Measurements from ENCODE around the gene PTPN23.
"Not testable (repeated sequence)": the region's sequence is repeated elsewhere in the genome, so short reads cannot be mapped to it uniquely, and the experiment has no call there.

PTPN23 gene

DNA sequence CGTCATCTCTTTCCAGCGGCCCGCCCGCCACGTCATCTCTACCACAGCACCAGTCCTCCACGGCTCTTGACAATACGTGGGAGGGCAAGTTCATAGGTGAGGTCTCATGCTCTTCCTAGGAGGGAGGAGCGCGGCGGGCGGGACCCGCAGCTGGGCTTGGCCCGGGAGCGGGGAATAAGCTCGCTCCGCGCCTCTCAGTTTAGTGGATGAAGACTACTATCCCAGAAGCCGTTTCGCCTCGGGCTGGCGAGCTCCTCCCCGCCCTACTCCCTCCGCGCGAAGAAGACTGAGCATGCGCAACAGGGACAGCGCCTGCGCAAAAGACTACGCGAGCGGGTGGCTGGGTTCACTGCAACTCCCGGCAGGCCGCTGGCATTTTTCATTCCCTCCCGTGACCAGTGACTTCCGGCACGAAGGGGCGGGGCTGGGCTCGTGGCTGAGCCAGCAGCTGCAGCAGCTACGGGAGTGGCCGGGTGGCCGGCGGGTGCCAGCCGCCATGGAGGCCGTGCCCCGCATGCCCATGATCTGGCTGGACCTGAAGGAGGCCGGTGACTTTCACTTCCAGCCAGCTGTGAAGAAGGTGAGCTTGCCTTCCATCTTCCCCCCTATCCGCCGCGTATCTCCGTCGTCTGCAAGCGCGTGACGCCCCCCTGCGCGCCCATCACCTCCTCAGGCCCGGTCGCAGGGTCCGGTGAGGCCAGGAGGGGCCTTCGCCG is at the start of gene PTPN23:
Gene PTPN23 (plus strand): TSS at position 421 of the 716 bp plus-strand sequence. CDS start 76 bp downstream, at position 497.
- peak; percentile 100 for DNase-seq

DNA sequence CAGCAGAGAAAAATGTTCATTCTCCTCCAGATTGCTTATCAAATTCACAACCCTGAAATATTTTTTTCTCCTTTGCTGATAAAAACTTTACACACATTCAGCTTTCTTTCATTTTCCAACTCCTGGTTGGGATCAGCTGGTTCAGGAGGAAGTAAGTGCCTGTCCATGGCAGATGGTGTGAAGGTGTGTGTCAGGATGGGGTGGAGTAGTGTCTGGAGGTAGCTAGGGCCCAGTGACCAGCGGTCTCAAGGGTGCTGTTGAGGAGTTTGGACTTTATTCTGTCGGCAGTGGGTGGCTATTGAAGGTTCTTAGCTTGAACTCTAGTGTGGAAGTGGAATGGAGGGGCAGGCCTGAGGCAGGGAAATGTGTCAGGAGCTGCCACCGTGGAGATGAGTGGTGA is 46.9 kb upstream of the PTPN23 start:
- no peak for DNase-seq

GRCh38 chr3:47337656-47338055 is 43.2 kb upstream of the PTPN23 start:
- no peak for DNase-seq

DNA sequence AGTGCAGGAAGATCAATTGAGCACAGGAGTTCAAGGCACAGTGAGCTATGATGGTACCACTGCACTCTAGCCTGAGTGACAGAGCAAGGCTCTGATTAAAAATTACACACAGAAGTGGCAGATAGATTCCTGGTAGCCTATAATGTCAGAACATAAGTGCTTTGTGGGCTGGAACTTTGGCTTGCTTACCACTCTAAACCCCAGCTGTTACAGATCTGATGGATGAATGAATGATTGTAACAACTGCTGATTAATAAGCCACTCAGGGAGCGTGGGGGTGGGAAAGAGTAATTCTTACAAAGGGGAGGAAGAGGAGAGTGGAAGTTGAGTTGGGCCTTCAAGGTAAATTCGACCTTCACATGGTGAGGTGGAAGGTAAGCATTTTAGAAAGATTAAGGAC is 40.9 kb upstream of the PTPN23 start:
- no peak for DNase-seq

GRCh38 chr3:47340866-47341265 is 40.0 kb upstream of the PTPN23 start:
- DNase-seq, result no peak

DNA sequence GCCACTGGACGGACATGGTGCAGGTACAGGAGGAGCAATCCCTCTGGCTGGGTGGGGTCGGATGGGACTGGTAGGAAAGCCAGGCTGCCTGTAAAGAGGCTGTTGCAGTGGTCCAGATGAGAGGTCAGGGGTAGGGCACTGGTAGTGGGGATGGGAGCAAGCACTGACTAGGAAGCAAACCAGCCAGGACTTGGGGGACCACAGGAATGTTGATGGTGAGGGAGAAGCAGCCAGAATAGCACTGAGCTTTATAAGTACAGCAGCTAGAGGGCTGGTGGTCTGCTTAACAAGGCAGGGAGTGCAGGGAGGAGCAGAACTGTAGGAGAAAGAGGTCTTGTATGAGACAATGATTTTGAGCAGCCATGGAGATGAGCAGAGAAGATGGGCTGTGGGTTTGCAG is 38.7 kb upstream of the PTPN23 start:
- peak; percentile 49 for DNase-seq

DNA sequence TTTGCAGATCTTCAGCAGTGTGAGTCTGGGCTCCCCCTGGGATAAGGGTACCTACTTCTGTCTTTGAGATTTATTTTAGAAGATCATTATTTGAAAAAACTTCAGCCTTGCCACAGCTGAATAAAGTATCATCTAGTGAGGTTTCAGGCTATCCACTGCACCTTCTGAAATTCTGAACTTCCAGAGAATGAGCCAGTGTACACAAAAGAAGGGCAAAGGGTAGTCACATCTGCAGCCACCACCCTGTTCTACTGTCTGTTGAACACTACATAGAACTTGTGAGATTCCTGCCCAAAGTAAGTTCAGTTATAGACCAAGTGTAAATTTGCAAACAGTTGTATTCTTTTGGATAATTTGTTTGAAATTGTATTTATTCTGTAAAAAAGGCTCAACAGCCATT is 38.0 kb upstream of the PTPN23 start:
- DNase-seq, result no peak

DNA sequence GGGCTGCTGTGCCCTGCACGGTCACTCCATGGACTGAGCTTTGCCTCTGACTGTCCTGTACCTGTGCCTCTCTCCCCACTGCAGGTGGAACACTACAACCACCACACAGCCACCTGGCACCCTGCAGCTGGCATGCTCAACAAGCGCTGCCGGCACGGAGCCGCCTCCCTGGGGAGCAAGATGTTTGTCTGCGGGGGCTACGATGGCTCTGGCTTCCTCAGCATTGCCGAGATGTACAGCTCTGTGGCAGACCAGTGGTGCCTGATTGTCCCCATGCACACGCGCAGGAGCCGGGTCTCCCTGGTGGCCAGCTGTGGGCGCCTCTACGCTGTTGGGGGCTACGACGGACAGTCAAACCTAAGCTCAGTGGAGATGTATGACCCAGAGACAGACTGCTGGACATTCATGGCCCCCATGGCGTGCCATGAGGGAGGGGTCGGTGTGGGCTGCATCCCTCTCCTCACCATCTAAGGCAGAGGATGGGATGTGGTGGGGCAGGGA is 37.3 kb upstream of the PTPN23 start:
- DNase-seq, result no peak

DNA sequence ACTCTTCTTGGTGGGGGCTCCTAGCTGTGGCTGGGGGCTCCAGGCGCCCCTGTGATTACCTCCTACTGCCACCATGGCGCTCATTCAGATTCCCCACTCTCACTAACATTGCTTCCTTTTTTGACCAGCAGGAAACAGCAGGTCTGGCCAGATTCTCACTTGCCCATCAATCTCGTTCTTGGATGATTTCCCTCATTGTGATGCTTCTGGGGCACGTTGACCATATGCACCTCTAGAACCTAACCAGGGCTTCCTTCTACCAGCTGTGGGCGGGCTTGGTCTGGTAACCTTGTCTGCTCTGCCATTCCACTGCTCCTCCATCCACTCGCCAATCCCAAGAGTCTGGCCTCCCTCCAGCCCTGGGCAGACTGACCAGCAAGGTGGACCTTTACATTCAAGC is 35.9 kb upstream of the PTPN23 start:
- no peak for DNase-seq

DNA sequence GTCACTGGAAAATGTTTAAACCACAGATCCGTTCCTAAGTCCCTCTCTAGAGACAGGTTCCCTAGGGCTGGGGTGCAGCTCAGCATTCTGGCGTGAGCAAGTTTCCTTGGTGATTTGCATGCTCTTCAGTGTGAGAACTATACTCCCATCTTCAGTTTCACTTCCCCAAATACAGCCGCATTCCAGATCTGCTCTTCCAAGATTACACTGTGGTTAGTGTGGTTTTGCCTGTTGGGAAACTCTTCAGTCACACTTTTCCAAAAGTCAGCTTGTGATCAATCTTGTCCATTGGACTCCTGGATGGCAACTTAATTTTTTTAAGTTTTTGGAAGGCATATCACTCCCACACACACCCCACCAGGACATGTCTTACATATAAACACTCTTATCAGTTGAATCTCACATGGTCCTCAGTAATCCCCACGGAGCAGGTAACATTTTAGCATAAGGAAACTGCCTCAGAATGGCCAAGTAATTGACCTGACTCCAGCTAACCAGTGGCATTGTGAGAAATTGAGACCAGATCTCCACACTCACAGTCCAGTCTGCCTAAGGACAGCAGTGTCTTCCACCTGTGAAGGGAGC is 33.5 kb upstream of the PTPN23 start:
- DNase-seq, result no peak

- DNase-seq, result no peak
These were observed 32.2 kb upstream of the PTPN23 start for GRCh38 chr3:47348411-47349154.

DNA sequence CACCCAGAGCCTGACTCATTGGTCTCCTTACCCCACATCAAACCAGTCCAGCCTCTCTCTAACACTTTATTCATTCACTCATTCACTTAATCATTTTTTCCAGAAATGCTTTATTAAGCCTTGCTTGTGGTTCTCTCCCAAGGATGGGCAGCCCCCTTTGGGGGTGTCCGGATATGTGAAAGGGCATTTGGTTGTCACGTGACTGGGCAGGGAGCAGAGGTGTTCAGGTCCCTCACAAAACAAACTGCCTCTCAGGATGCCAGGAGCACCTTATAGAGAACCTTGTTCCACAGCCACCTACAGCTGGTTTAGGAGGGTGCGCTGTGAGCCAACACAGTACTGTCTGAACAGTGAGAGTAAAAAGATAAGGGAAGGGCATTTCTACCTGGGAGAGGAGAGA is 25.8 kb upstream of the PTPN23 start:
- no peak for DNase-seq

DNA sequence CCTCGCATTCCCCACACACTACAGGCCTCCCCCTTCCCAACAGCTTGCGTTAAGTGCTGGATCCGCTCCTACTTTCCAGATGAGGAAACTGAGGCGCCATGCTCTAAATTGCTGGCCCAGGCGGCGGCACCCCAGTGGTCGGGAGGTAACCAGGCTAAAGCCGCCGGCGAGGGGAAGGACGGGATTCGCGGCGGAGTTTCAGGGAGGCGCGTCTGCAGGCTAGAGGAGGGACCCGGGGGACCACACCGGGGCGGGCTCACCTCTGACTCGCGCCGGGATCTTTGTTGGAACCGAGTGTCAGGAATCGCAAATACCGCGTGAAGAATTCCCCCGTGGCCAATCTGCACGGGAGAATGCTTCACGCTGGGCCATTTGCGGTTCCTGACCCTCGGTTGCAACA is 24.6 kb upstream of the PTPN23 start:
- no peak for DNase-seq

DNA sequence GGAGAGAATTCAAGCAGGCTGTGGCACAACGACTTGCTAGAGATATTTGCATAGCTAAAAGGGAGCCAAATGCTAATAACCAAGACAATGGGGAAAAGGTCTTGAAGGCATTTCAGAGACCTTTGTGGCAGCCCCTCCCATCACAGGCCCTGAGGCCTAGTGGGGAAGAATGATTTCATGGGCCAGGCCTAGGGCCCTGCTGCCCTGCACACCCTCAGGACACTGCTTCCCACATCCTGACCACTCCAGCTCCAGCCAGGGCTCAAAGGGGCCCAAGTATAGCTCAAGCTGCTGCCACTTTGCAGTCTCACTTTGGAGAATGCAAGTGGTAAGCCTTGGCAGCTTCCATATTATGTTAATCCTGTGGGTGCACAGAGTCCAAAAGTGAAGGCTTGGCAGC is 21.5 kb upstream of the PTPN23 start:
- DNase-seq, result no peak

DNA sequence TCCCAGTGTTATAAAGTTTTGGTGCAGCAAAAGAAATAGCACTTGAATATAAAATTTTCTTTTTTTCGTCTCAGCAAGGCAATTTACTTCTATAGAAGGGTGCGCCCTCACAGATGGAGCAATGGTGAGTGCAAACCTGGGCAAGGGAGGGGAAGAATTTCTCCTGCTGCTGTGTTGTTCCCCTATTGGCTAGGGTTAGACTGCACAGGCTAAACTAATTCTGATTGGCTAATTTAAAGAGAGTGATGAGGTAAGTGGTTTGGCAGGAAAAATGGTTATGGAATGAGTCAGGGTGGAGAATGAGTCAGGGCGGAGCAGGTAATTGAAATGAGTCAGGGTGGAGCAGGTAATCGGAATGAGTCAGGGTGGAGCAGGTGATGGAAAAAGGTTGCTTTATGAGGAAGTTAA is 20.7 kb upstream of the PTPN23 start:
- not testable (repeated sequence) for DNase-seq

DNA sequence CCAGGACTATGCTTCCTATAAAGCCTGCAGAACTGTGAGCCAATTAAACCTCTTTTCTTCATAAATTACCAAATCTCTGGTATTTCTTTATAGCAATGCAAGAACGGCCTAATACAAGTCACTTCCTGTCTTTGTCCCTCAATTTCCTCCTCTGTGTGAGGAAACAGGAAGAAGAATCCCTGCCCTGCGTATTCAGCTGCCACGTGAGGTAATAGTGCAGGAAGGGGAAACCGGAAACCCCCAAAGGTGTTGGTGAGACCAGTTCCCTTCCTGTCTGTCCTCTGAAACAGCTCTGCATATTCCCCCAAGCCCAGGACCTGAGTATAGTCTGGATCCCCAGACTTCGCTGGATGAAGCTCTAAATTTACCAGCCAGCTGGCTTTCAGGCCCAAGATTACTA is 18.1 kb upstream of the PTPN23 start:
- no peak for DNase-seq

GRCh38 chr3:47365213-47366153 is 15.3 kb upstream of the PTPN23 start:
- peak; percentile 59 for DNase-seq

- no peak for DNase-seq
These were observed 14.0 kb upstream of the PTPN23 start for GRCh38 chr3:47366833-47367232.

- no peak for DNase-seq
These were observed 13.2 kb upstream of the PTPN23 start for GRCh38 chr3:47367631-47368030.

- not testable (repeated sequence) for DNase-seq
These were observed 10.8 kb upstream of the PTPN23 start for GRCh38 chr3:47370020-47370419.

DNA sequence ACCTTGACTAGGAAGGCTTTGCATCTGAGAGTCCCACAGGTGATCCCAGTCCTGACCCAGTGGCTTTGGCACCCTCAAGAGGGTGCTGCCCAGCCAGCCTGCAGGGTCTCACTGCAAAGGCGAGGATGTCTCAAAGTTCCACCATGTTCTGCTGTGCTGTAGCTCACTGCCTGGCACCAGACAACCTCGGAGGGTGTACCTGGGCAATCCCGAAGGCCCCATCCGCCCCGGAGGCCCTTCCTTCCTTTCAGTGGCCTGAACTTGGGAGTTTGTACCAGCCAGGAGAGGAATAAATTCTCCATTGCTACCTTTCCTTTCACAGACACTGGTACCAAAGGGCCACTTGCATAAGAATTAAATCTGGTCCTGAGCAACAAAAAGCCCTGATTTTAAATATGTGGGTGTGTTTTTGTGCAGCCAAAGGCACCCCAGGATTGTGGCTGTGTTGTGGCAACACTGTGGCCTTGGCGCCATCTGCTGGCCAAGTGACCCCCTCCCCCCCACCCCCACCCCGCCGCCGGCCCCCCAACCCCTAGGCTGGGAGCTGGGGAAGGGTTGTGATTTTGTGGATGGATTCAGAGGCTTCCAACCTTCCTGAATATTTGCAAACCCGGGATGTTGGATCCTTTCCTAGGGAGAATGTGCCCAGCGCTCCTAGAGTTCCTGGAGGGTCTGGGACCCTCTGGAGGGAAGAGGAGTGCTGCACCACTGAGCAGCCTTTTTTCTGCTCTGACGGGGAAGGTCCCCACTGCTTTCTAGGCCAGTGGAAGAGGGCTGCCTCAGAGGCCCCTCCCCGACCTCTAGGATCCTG is 9.7 kb upstream of the PTPN23 start:
- DNase-seq, result no peak

- DNase-seq, result no peak
These were observed 6.2 kb upstream of the PTPN23 start for GRCh38 chr3:47374587-47374986.
